ENCODE measurements around the gene RNF146.
"Not testable (repeated sequence)": the region's sequence is repeated elsewhere in the genome, so short reads cannot be mapped to it uniquely, and the experiment has no call there.

Gene RNF146, protein sequence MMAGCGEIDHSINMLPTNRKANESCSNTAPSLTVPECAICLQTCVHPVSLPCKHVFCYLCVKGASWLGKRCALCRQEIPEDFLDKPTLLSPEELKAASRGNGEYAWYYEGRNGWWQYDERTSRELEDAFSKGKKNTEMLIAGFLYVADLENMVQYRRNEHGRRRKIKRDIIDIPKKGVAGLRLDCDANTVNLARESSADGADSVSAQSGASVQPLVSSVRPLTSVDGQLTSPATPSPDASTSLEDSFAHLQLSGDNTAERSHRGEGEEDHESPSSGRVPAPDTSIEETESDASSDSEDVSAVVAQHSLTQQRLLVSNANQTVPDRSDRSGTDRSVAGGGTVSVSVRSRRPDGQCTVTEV

DNA sequence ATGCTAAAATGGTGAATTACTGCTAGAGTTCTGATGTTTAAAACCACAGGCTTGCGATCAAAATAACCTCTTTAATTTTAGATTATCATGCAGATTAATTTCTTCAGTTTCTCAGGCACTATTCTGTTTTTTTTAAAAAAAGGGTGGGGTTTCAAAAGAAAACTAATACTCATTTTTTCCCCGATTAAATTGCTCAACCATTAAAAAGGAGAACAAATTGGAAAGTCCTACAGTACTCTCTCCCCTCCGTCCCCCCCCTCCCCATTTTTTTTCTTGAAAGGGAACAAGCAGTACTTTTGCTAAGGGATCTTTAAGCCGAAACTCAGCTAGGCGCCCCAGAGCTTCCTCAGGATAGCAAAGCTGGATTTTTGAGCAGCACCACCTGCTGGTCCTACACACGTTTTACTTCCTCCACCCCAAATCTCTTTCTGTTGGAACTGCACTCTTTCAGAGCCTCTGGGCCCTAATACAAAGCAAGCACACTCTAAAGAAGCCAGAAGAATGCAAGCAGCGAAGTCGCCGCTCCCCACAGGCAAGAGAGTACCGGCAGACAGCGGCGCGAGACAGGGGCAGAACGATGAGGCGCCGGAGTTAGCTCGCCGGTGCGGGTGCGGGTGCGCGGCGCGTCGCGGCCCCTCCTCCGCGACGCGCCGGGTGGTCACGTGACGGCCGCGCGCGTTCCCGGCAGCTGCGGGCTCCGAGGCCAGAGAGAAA, at the start of gene RNF146:
Gene RNF146, plus strand, starts transcription at position 687 of the 714 bp plus-strand sequence. CDS start 13,475 bp downstream, outside the sequence.
- H3K4me3 ChIP-seq (ENCODE audit: low read depth, low read length), result peak within 1 kb of the TSS; percentile 85

GRCh38 chr6:127219869-127220268, 46.8 kb upstream of the RNF146 start:
- H3K4me3 ChIP-seq (ENCODE audit: low read depth, low read length), result no peak overlapping the region
- TF ChIP-seq CTCF (IDR thresholded peaks at IDR 0.05; ENCODE audit: low read depth, low read length), result no peak

More for the DNA sequence above, at the start of gene RNF146:
- TF ChIP-seq CTCF (IDR thresholded peaks at IDR 0.05; ENCODE audit: low read depth, low read length), result peak; percentile 72

- TF ChIP-seq CTCF (IDR thresholded peaks at IDR 0.05; ENCODE audit: low read depth, low read length), result no peak
- no peak overlapping the region for H3K4me3 ChIP-seq (ENCODE audit: low read depth, low read length)
Measured at GRCh38 chr6:127221201-127221600, 45.5 kb upstream of the RNF146 start.

- no peak for TF ChIP-seq CTCF (IDR thresholded peaks at IDR 0.05; ENCODE audit: low read depth, low read length)
- no peak overlapping the region for H3K4me3 ChIP-seq (ENCODE audit: low read depth, low read length)
Measured at GRCh38 chr6:127222418-127222817, 44.2 kb upstream of the RNF146 start.

DNA sequence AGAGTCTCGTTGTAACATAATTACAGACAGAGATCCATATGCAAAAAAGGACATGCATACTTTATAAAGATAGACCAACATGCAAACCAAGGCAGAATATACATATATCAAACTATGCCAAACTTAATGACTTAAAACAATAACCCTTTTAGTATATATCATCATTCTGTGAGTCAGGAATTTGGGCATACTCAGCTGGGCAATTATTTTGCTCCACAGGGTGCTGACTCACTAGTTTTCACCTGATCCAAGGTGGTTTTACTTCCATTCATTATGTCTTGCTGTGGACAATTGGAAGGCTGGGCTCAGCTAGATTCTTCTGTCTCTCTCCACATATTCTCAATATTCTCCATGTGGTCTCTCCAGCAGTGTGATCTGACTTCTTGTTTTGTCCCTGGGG, 41.2 kb upstream of the RNF146 start:
- TF ChIP-seq CTCF (IDR thresholded peaks at IDR 0.05; ENCODE audit: low read depth, low read length), result no peak

DNA sequence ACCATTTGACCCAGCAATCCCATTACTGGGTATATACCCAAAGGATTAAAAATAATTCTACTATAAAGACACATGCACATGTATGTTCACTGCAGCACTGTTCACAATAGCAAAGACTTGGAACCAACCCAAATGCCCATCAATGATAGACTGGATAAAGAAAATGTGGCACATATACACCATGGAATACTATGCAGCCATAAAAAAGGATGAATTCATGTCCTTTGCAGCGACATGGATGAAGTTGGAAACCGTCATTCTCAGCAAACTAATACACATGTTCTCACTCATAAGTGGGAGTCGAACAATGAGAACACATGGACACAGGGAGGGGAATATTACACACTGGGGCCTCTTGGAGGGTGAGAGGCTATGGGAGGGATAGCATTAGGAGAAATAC, 32.8 kb upstream of the RNF146 start:
- not testable (repeated sequence) for H3K4me3 ChIP-seq (ENCODE audit: low read depth, low read length)

More for the DNA sequence above, 41.2 kb upstream of the RNF146 start:
- no peak overlapping the region for H3K4me3 ChIP-seq (ENCODE audit: low read depth, low read length)

DNA sequence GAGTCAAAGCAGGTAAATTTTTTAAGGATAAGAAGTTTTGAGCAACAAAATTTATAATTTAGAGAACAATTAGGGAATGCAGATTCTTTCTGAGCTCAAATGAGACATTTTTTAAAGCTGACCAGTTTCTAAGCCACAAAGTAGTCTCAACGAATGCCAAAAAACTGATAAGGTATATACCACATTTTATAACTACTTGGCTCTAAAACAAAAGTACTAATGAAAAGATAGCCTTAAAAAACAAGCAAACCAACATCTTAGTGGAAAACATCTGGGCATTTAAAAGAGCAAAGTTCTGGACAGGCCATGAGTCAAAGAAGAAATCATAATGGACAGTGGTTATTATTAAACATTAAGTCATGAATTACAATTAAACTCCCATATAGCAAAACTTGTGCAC, 23.2 kb upstream of the RNF146 start:
- no peak for TF ChIP-seq CTCF (IDR thresholded peaks at IDR 0.05; ENCODE audit: low read depth, low read length)

More for the DNA sequence above, 23.2 kb upstream of the RNF146 start:
- no peak overlapping the region for H3K4me3 ChIP-seq (ENCODE audit: low read depth, low read length)

Measured in WI38 (cell line).